IMR-90 (cell line): Measurements from ENCODE around the gene CCDC33.

Experiments used
- BHLHE40 ChIP-seq: fragments of 150-350 bp; IDR thresholded peaks from 2 replicates; pipeline ENCODE4 v1.6.1; 2016; ENCODE audit warnings: mild to moderate bottlenecking, low read depth, low read length
- CEBPB ChIP-seq: IDR thresholded peaks from 2 replicates; pipeline ENCODE4 v1.6.1; 2012; ENCODE audit warnings: low read depth, low read length, improper control_type of control experiment
- MAZ ChIP-seq: IDR thresholded peaks from 2 replicates; pipeline ENCODE4 v1.6.1; 2012; ENCODE audit warnings: low read depth, mild to moderate bottlenecking, low read length, improper control_type of control experiment, moderate library complexity, borderline replicate concordance
- MXI1 ChIP-seq: IDR thresholded peaks from 2 replicates; pipeline ENCODE4 v1.6.1; 2012; ENCODE audit warnings: low read depth, mild to moderate bottlenecking, low read length, moderate library complexity, borderline replicate concordance
- POLR2A ChIP-seq: IDR thresholded peaks from 2 replicates; pipeline ENCODE4 v1.6.1; 2012; ENCODE audit warnings: mild to moderate bottlenecking, low read depth, low read length
- RAD21 ChIP-seq: IDR thresholded peaks from 2 replicates; pipeline ENCODE4 v1.6.1; 2012; ENCODE audit warnings: low read length, improper control_type of control experiment
- RCOR1 ChIP-seq: IDR thresholded peaks from 2 replicates; pipeline ENCODE4 v1.6.1; 2012; ENCODE audit warnings: mild to moderate bottlenecking, low read length, improper control_type of control experiment; ENCODE audit not compliant: insufficient replicate concordance
- SMC3 ChIP-seq: fragments of 150-350 bp; IDR thresholded peaks from 2 replicates; pipeline ENCODE4 v1.6.1; 2016; ENCODE audit warnings: low read depth, mild to moderate bottlenecking, antibody characterized with exemption, low read length, moderate library complexity
- TF ChIP-seq, protein P1 (sequence below): conservative IDR thresholded peaks from 2 replicates; pipeline ENCODE4 v1.5.1; 2012; ENCODE audit warnings: mild to moderate bottlenecking, low read depth, low read length, improper control_type of control experiment
- TF ChIP-seq, protein P2 (sequence below): fragments of 150-350 bp; IDR thresholded peaks from 2 replicates; pipeline ENCODE4 v1.6.1; 2017; ENCODE audit warnings: mild to moderate bottlenecking, antibody characterized with exemption, low read length, low read depth
- TF ChIP-seq, protein P3 (sequence below): fragments of 150-350 bp; IDR thresholded peaks from 2 replicates; pipeline ENCODE4 v1.6.1; 2016; ENCODE audit warnings: low read depth, mild to moderate bottlenecking, low read length, moderate library complexity, borderline replicate concordance

DNA sequence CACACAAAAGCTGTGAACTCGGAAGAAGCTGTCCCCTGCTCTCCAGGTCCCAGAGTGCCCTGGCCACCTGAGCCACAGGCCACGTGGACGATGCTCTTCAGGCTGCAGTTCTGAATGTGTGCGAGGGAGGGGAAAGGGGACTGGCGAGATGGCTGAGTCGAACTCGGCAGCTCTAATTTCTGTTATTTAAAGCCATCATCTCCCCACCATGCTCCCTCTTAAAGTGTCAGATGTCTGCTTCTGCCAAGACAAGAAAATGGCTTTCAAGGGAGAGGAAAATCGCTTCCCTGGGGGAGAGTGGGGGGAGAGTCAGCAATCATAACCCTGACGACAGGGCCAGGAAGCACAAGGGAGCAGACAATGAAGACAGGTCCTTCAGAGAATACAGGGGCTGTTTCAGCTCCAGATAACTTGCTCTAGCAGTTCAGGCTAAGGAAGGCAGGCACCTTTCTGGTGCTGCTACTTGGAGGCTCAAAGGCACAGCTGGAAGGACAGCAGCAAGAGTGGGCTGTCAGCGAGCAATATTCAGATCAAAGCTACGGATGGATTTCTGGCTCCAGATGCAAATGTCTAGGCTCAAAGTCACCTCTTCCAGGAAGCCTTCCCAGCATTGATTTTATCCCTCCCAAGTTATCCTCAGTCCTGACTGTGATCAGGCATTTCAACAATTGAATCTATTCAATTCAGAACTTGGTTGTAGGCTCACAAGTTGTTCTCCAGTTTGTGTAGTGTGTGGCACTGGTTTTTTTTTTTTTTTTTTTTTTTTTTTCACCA lies 15.5 kb upstream of the CCDC33 start:
- TF ChIP-seq, protein P1, sequence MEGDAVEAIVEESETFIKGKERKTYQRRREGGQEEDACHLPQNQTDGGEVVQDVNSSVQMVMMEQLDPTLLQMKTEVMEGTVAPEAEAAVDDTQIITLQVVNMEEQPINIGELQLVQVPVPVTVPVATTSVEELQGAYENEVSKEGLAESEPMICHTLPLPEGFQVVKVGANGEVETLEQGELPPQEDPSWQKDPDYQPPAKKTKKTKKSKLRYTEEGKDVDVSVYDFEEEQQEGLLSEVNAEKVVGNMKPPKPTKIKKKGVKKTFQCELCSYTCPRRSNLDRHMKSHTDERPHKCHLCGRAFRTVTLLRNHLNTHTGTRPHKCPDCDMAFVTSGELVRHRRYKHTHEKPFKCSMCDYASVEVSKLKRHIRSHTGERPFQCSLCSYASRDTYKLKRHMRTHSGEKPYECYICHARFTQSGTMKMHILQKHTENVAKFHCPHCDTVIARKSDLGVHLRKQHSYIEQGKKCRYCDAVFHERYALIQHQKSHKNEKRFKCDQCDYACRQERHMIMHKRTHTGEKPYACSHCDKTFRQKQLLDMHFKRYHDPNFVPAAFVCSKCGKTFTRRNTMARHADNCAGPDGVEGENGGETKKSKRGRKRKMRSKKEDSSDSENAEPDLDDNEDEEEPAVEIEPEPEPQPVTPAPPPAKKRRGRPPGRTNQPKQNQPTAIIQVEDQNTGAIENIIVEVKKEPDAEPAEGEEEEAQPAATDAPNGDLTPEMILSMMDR: no peak
- TF ChIP-seq MXI1 (no peak), MAZ (no peak), SMC3 (no peak), POLR2A (no peak), RAD21 (no peak), CEBPB (no peak), RCOR1 (no peak), BHLHE40 (no peak)
- TF ChIP-seq, protein P2, sequence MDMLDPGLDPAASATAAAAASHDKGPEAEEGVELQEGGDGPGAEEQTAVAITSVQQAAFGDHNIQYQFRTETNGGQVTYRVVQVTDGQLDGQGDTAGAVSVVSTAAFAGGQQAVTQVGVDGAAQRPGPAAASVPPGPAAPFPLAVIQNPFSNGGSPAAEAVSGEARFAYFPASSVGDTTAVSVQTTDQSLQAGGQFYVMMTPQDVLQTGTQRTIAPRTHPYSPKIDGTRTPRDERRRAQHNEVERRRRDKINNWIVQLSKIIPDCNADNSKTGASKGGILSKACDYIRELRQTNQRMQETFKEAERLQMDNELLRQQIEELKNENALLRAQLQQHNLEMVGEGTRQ: no peak
- TF ChIP-seq, protein P3, sequence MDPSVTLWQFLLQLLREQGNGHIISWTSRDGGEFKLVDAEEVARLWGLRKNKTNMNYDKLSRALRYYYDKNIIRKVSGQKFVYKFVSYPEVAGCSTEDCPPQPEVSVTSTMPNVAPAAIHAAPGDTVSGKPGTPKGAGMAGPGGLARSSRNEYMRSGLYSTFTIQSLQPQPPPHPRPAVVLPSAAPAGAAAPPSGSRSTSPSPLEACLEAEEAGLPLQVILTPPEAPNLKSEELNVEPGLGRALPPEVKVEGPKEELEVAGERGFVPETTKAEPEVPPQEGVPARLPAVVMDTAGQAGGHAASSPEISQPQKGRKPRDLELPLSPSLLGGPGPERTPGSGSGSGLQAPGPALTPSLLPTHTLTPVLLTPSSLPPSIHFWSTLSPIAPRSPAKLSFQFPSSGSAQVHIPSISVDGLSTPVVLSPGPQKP: no peak
